ENCODE results near the gene C22orf23.

DNA sequence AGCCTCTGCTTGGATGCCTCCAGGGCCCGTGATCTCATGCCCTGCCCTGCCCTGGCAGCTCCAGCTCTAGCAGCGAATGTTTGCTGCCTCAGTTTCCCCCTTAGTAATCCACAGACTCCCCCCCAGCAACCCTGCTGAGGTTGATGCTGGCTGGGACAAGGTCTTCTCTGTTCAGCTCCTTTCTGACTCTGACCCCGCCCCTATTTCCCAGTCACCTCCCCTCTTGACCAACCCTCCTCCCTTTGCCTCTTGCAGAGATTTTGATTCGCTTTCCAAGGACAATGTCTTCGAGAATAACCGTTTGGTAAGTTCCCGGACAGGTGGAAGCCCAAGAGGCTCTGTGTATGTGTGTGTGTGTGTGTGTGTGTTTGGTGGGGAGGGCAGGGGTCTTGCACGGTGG lies 41.7 kb downstream of the C22orf23 start:
- TF ChIP-seq, protein P1, sequence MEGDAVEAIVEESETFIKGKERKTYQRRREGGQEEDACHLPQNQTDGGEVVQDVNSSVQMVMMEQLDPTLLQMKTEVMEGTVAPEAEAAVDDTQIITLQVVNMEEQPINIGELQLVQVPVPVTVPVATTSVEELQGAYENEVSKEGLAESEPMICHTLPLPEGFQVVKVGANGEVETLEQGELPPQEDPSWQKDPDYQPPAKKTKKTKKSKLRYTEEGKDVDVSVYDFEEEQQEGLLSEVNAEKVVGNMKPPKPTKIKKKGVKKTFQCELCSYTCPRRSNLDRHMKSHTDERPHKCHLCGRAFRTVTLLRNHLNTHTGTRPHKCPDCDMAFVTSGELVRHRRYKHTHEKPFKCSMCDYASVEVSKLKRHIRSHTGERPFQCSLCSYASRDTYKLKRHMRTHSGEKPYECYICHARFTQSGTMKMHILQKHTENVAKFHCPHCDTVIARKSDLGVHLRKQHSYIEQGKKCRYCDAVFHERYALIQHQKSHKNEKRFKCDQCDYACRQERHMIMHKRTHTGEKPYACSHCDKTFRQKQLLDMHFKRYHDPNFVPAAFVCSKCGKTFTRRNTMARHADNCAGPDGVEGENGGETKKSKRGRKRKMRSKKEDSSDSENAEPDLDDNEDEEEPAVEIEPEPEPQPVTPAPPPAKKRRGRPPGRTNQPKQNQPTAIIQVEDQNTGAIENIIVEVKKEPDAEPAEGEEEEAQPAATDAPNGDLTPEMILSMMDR (IDR thresholded peaks at IDR 0.05) = no peak
- no peak for TF ChIP-seq EP300 (IDR thresholded peaks at IDR 0.05)
- TF ChIP-seq POLR2A (IDR thresholded peaks at IDR 0.05) = no peak
